Middle frontal gyrus (tissue), 1 donor: ENCODE measurements around the gene COL6A5.
"Not testable (repeated sequence)": the region's sequence is repeated elsewhere in the genome, so short reads cannot be mapped to it uniquely, and the experiment has no call there.

Source experiments
- DNase-seq: peaks from one replicate; pipeline ENCODE4 v3.0.0-alpha.2; 2015; ENCODE audit warnings: low spot score; ENCODE audit errors: extremely low spot score

The COL6A5 gene, protein sequence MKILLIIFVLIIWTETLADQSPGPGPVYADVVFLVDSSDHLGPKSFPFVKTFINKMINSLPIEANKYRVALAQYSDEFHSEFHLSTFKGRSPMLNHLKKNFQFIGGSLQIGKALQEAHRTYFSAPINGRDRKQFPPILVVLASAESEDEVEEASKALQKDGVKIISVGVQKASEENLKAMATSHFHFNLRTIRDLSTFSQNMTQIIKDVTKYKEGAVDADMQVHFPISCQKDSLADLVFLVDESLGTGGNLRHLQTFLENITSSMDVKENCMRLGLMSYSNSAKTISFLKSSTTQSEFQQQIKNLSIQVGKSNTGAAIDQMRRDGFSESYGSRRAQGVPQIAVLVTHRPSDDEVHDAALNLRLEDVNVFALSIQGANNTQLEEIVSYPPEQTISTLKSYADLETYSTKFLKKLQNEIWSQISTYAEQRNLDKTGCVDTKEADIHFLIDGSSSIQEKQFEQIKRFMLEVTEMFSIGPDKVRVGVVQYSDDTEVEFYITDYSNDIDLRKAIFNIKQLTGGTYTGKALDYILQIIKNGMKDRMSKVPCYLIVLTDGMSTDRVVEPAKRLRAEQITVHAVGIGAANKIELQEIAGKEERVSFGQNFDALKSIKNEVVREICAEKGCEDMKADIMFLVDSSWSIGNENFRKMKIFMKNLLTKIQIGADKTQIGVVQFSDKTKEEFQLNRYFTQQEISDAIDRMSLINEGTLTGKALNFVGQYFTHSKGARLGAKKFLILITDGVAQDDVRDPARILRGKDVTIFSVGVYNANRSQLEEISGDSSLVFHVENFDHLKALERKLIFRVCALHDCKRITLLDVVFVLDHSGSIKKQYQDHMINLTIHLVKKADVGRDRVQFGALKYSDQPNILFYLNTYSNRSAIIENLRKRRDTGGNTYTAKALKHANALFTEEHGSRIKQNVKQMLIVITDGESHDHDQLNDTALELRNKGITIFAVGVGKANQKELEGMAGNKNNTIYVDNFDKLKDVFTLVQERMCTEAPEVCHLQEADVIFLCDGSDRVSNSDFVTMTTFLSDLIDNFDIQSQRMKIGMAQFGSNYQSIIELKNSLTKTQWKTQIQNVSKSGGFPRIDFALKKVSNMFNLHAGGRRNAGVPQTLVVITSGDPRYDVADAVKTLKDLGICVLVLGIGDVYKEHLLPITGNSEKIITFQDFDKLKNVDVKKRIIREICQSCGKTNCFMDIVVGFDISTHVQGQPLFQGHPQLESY (N-terminal part only)

GRCh38 chr3:130345487-130346079, at the start of gene COL6A5:
TSS of gene COL6A5 (plus strand) at chr3:130345672. CDS start at chr3:130373639, 27,967 bp downstream.
- no peak for DNase-seq

GRCh38 chr3:130299531-130299930, 45.9 kb upstream of the COL6A5 start:
- no peak for DNase-seq

DNA sequence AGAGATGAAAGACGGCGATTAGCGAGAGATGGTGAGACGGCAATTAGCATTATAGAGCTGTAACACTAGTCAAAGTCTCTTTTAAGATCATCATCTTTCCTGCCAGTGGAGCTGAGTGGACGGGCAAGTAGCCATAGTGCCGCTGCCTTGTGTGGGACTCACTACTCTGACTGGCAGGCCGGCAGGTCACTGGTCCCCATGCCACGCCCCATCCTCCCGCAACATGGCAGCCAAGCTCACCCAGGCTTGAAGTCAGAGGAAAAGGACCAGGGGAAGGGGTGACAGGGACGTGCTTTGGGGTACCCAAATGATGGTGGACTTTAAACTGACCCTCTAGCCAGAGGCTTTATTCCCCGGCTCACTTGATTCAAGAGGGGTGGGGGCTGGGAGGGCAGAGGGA, 44.6 kb upstream of the COL6A5 start:
- no peak for DNase-seq

- no peak for DNase-seq
Measured at GRCh38 chr3:130310109-130310508, 35.4 kb upstream of the COL6A5 start.

- DNase-seq = no peak
Measured at GRCh38 chr3:130312374-130312773, 33.1 kb upstream of the COL6A5 start.

DNA sequence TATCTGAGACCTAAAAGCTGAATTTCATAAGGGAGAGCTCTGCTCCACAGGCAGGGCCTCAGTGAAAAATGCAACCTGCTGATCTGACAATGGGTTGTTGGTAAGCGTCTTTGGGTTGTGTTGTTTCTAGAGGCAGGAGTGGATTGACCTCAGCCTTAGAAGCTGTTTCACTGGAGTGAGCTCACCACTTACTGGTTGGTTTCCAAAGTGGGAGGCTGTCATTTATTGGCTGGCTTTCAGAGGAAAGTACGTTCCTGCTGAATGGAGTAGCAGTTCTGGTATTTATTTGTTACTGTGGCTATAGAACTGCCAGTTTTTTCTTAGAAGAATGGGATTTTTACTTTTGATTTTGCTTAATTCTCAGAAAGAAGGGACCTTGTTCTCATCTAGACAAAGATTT, 29.3 kb upstream of the COL6A5 start:
- no peak for DNase-seq

DNA sequence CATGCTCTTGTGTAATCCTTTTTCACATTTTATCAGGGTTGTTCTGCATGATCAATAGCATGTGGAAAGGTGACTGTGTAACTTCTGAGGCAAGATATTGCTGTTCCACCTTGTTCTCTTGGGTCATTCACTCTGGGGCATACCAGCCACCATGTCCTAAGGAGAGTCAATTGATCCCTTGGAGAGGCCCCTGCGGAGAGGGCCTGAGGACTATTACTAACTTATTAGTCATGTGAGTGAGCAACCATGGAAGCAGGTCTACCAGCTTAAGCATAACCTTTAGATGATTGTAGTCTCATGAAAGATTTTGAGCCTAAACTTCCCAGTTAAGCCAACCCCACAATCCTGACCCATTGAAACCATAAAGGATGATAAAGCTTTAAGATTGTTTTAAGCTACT, 22.0 kb upstream of the COL6A5 start:
- DNase-seq = no peak

DNA sequence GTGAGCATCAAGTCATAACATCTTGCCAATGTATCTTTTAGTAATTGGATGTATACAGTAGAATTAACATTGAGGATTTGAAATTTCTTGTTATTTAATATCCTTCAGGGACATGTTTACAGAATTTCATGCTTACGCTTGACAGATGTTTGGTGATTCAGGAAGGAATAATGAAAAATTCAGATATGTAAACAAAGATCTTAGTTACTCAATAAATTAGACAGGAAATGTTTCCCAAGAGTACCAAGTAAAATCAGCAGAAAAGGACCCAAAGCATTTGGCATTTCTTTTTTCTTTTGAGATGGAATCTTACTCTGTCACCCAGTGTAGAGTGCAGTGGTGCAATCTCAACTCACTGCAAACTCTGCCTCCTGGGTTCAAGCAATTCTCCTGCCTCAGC, 4.7 kb upstream of the COL6A5 start:
- no peak for DNase-seq

DNA sequence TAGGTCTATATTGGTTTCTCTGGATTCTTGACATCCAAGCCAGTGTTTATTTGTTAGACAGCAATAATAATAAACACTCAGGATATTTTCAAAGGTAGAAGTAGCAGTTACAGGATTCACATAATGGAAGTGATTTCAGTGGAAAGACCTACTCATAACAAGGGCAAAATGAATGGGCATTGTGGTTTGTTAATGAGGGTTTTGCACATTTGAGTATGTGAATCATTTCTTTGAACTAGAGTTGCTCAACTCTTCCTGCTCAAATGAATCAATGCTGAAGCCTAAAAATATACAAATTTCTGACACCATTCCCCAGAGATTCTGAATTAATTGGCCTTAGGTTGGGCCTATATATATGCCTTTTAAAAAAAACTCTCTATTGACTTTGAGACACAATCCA, 4.1 kb upstream of the COL6A5 start:
- no peak for DNase-seq

DNA sequence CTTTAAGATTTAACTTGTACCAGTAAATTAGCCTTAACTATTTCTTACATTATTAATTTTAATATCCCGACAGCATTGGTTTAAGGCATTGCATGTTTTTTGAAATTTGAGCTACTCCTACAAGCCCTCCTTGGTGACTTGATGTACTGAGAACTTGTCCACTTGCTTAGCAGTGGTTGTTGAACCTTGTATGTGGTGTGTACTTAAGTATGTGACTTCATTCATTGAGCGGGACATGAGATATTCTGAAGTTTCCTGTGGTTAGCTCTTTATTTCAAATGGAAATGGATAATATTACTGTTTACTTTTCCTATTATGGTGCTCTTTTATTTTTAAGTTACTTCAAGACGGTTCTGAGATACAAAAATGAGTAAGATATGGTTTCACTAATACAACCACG, 3.6 kb upstream of the COL6A5 start:
- DNase-seq = no peak

DNA sequence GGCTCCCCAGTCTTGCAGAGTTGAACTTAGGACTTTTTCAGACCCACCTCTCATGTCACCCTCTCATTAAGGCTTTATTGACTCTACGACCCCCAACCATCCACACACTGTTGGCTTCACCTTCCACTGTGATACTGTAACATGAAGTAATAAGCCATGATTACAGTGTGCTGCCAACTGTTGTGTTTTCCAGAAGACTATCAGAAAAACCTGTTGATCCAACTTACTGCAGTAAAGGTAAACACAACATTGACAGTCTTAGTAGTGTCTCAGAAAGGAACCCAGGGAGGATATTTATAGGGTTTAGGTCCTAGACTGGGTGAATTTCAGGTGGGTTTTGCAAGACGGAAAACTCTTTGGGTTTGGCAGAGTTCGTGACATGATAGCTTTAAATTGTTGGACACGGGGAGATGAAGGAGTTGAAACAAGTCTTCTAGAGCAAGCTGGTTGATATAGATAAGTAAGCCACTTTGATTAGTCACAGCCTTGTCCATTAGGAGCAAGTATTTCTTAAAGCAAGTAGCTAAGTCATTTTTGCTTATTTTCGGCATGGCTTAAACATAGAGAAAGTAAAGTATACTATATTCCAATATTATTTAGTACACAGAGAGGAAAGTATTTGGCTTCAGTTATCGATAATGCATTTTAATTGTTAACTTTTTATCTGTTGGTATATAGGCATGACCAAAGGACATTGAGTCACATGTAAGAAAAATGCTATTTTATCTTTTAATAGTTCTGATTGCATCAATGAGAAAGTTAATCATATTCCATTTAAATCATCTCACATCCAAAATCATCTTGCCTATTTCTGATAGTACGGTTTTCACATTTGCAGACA, 2.4 kb upstream of the COL6A5 start:
- DNase-seq = no peak

- not testable (repeated sequence) for DNase-seq
Measured at GRCh38 chr3:130348258-130348657, 2.8 kb downstream of the COL6A5 start.

DNA sequence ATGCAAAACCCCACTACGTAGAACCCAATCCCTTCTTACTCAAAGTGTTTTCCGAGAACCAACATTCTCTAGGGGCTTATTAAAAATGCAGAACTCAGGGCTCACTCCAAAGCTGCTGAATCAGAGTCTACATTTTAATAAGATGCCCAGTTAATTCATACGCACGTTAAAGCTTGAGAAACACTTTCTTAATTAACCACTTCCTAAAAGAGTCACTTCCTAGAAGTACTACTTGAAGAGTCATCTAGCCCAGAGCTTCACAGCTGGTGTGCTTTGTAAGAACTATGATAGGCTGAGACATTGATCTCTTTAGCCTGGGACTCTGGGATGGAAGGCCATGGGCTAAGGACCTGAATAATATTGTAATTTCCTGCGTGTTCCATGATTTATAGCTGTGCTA, 9.0 kb downstream of the COL6A5 start:
- DNase-seq = no peak

GRCh38 chr3:130374033-130374432, 28.6 kb downstream of the COL6A5 start:
- no peak for DNase-seq

- no peak for DNase-seq
Measured at GRCh38 chr3:130374908-130375307, 29.4 kb downstream of the COL6A5 start.

DNA sequence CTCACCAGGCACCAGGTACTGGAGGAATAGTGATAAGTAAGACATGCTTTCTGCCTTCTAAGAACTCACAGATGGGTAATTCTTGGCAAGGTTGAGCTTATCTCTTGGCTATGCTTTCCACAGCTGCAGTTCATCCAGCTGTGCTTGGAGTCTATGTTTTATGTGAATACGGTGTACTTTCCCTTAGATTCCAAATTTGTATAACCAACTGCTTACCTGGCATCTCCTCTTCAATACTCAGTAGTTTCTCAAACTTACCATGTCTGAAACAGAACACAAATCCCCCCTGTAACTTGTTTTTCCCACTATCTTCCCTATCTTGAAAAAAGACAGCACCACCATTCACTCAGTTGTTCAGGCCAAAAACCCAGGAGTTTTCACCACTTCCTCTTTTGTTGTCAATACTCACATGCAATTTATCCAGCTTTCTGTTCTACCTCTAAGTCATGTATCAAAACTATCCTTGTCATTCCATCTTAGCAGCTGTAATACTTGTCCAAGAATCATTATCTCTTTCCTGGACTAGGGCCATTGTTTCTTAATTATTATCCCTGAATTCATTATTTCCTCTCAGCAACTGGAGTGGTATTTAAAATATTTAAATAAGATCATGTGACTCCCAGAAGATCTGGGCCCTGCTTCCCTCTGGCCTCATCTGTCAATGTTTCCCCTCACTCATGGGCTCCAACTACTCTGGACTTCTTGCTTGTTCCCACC, 32.6 kb downstream of the COL6A5 start:
- DNase-seq = no peak

DNA sequence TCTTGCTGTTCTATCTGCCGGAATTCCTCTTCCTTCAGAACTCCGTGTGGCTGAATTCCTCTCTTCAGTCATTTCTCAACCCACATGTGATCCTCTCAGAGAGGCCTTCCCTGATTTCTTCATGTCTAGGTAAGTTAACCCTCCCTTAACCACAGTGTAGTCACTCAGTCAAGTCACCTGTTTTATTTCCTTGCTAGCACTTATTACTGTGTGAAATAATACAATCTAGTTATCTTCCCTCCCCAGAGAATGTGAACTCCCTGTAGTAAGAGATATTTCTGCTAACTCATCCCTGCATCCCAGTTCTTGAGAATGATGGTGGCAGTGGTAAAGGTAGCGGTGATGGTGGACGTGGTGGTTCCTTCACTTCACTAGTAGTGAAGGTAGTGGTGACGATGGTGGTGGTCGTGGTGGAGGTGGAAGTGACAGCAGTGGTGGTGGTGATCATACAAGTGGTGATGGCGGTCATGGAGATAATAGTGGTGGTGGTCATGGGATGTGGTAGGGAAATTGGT, 33.3 kb downstream of the COL6A5 start:
- no peak for DNase-seq

- no peak for DNase-seq
Measured at GRCh38 chr3:130379274-130379673, 33.8 kb downstream of the COL6A5 start.

GRCh38 chr3:130380398-130380797, 34.9 kb downstream of the COL6A5 start:
- no peak for DNase-seq

- no peak for DNase-seq
Measured at GRCh38 chr3:130383424-130383823, 38.0 kb downstream of the COL6A5 start.
